ENCODE data around the gene TPR.

DNA sequence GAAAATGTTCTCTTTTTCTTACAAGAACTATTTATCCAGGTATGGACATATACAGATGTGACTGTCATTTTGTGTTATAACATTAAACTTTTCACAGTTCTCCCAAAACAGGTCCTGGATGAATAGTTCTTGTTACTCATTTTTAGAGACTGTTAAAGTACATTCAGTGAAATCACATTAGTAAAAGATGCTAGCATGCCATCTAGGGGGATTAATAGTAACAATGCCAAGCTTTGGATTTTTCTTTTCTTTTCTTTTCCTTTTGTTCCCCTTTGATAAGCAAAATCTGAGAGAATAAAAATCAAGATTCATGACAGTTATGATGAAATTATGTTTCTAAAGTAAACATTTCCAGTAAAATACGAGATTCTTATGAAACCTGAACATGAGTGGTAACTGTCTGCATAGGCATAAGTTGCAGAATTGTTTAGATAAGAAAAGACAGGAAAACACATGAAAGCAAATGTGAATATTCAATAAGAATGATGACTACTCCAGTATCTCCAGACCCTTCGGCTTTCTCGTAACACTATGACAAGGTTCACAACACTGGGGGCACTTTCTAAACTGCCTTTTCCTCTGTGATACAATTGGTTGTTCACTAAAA lies 77.5 kb downstream of the TPR start:
- TF ChIP-seq CTCF (IDR thresholded peaks at IDR 0.05), result no peak
- no peak for TF ChIP-seq POLR2A (IDR thresholded peaks at IDR 0.05)

Measured in ovary (tissue), 3 donors.